ENCODE data around the gene SDK1. TPM values are rescaled to one million over a fixed set of nuclear protein-coding genes. Genes with fewer than 3 reads are reported as not detected.

SDK1 gene
- total RNA-seq, 4 donors from 2014 or later, result 2.5 to 12.9 (median 6.1) TPM

- no peak for DNase-seq (ENCODE audit: low spot score in 2 of 2)
Observed at GRCh38 chr7:4033996-4034395, 732.9 kb downstream of the SDK1 start.

GRCh38 chr7:4037308-4037707 lies 736.3 kb downstream of the SDK1 start:
- Histone ChIP-seq H3K27ac (no peak overlapping the region), H3K36me3 (no peaks in the 10 kb centered on the region), H3K4me1 (no peaks in the 10 kb centered on the region), H3K27me3 (no peaks in the 10 kb centered on the region), H3K9me3 (no peaks in the 10 kb centered on the region), H3K4me3 (no peak overlapping the region)
- 94% methylated on average over 4 of the region's 4 CpGs for WGBS
- DNase-seq (ENCODE audit: low spot score in 2 of 2), result no peak
- no peak for TF ChIP-seq POLR2A (IDR thresholded peaks at IDR 0.05)

More at GRCh38 chr7:4033996-4034395, 732.9 kb downstream of the SDK1 start:
- Histone ChIP-seq H3K36me3 (no peaks in the 10 kb centered on the region), H3K4me3 (no peak overlapping the region), H3K27ac (no peak overlapping the region), H3K27me3 (no peaks in the 10 kb centered on the region), H3K4me1 (no peaks in the 10 kb centered on the region), H3K9me3 (no peaks in the 10 kb centered on the region)
- WGBS, result 69% methylated on average over 12 of the region's 12 CpGs
- TF ChIP-seq EP300 (IDR thresholded peaks at IDR 0.05) (no peak), POLR2AphosphoS5 (IDR thresholded peaks at IDR 0.05) (no peak), CTCF (IDR thresholded peaks at IDR 0.05) (no peak), POLR2A (IDR thresholded peaks at IDR 0.05) (no peak)

- no peak for DNase-seq (ENCODE audit: low spot score in 2 of 2)
- Histone ChIP-seq H3K9me3 (no peaks in the 10 kb centered on the region), H3K4me3 (no peak overlapping the region), H3K4me1 (no peaks in the 10 kb centered on the region), H3K36me3 (no peaks in the 10 kb centered on the region), H3K27me3 (no peaks in the 10 kb centered on the region), H3K27ac (no peak overlapping the region)
- TF ChIP-seq POLR2AphosphoS5 (IDR thresholded peaks at IDR 0.05), result no peak
- TF ChIP-seq CTCF (IDR thresholded peaks at IDR 0.05), result no peak
- TF ChIP-seq EP300 (IDR thresholded peaks at IDR 0.05), result no peak
- no peak for TF ChIP-seq POLR2A (IDR thresholded peaks at IDR 0.05)
- WGBS, result 89% methylated on average over 3 of the region's 4 CpGs
Observed at GRCh38 chr7:4037877-4038276, 736.8 kb downstream of the SDK1 start.

- Histone ChIP-seq H3K27me3 (no peaks in the 10 kb centered on the region), H3K9me3 (no peaks in the 10 kb centered on the region), H3K27ac (no peak overlapping the region), H3K36me3 (no peaks in the 10 kb centered on the region), H3K4me1 (no peaks in the 10 kb centered on the region), H3K4me3 (no peak overlapping the region)
- DNase-seq (ENCODE audit: low spot score in 2 of 2), result no peak
- WGBS, result 89% methylated on average over 20 of the region's 20 CpGs
- no peak for TF ChIP-seq POLR2A (IDR thresholded peaks at IDR 0.05)
- no peak for TF ChIP-seq POLR2AphosphoS5 (IDR thresholded peaks at IDR 0.05)
- no peak for TF ChIP-seq CTCF (IDR thresholded peaks at IDR 0.05)
- no peak for TF ChIP-seq EP300 (IDR thresholded peaks at IDR 0.05)
Observed at GRCh38 chr7:4040109-4040928, 739.3 kb downstream of the SDK1 start.

GRCh38 chr7:4042402-4043045 lies 741.5 kb downstream of the SDK1 start:
- H3K27me3 ChIP-seq, result no peaks in the 10 kb centered on the region
- WGBS, result 83% methylated on average over 10 of the region's 11 CpGs

More at GRCh38 chr7:4042402-4043045, 741.5 kb downstream of the SDK1 start:
- Histone ChIP-seq H3K36me3 (no peaks in the 10 kb centered on the region), H3K4me1 (no peaks in the 10 kb centered on the region), H3K4me3 (no peak overlapping the region), H3K9me3 (no peaks in the 10 kb centered on the region), H3K27ac (no peak overlapping the region)
- TF ChIP-seq EP300 (IDR thresholded peaks at IDR 0.05) (no peak), CTCF (IDR thresholded peaks at IDR 0.05) (no peak), POLR2AphosphoS5 (IDR thresholded peaks at IDR 0.05) (no peak), POLR2A (IDR thresholded peaks at IDR 0.05) (no peak)
- no peak for DNase-seq (ENCODE audit: low spot score in 2 of 2)
